Camera-type eye (tissue), 1 donor: Measurements from ENCODE around the gene BTRC. TPM values are rescaled to one million over a fixed set of nuclear protein-coding genes. Genes with fewer than 3 reads are reported as not detected.

Experiments used
- total RNA-seq: library from RNA; depleted of rRNA; stranded (reverse); fragments of >200 nt; gene quantifications from one replicate; pipeline ENCODE4 v1.2.3, GENCODE V29; 2014

Gene BTRC
- 37.6 TPM for total RNA-seq

GRCh38 chr10:101353692-101354327 lies at the start of gene BTRC:
BTRC (plus strand) TSS chr10:101354165; CDS start chr10:101354181, 16 bp downstream.

DNA sequence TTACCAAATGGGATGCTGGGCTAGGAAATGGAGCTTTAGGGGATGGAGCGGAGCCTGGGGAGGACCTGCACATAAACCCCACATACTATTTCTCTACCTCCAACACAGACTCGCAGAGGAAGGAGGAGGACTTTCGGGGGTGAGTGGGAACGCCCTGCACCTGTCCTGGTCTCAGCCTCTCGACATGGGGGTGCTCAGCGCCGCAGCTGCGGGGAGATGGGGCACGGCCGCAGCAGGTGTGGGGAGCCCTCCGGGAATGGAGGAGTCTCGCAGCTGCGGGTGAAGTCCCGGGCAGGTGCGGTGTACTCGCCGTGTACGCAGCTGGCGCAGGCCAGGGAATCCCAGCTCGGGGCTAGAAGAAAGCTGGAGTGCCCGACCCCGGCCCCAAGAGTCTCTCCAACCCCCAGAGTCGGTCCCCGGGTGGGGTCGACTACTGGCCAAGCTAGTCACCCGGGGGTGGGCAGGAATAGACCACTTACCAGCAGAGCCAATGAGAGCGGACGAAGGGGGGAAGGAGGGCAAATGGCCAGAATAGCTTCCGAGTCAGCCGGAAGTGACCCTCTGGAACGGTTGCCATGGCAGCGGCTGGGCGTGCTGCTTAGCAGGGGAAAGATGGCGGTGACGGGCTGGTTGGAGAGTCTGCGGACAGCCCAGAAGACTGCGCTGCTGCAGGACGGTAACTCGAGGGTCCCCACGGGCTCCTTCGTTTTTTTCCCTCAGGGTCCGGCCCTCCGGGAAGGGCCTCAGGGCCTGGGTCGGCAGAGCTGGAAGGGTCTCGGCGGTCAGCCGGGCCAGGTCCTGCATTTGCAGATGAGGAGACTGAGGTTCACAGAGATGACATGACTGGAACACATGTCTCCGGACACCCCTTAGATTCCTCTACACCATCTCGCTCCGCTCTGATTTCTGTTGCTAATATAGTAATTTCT lies 234.0 kb downstream of the BTRC start, which contains the start of the genes DPCD and POLL:
Gene DPCD, plus strand, starts transcription at position 597 of the 929 bp plus-strand sequence. Its CDS starts 16 bp downstream, at position 613.
Gene POLL, minus strand, starts transcription at position 533 of the 929 bp plus-strand sequence. CDS start 897 bp downstream, outside the sequence.

Other genes with a start within 250 kb of the BTRC start
- gene TLX1, start 222.9 kb upstream of the BTRC start, total RNA-seq: not detected
- gene LBX1, start 124.7 kb upstream of the BTRC start, total RNA-seq: not detected
- 21.9 TPM for gene POLL, start 234.1 kb downstream of the BTRC start, total RNA-seq
- gene DPCD, start 234.2 kb downstream of the BTRC start, total RNA-seq: 32.6 TPM